H9 (cell line): ENCODE data around the gene TENM4. TPM values are rescaled to one million over a fixed set of nuclear protein-coding genes. Genes with fewer than 3 reads are reported as not detected.

Experiments used
- DNase-seq: peaks from one replicate; pipeline ENCODE4 v3.0.0-alpha.2; 2017
- H2AFZ ChIP-seq: one replicate; pipeline ENCODE4 v1.6.1; 2013; ENCODE audit warnings: mild to moderate bottlenecking, low read length, control low read depth, moderate library complexity
- H2AK5ac ChIP-seq: 2 replicates; pipeline ENCODE4 v1.6.1; 2013; ENCODE audit warnings: low read length, control low read depth, mixed read lengths; ENCODE audit not compliant: insufficient read length
- H2BK120ac ChIP-seq: one replicate; pipeline ENCODE4 v1.6.1; 2013; ENCODE audit warnings: low read depth, mild to moderate bottlenecking, low read length, control low read depth, inconsistent platforms; ENCODE audit not compliant: poor library complexity, severe bottlenecking
- H2BK12ac ChIP-seq: 2 replicates; pipeline ENCODE4 v1.6.1; 2013; ENCODE audit warnings: low read length, control low read depth, mixed read lengths, low read depth; ENCODE audit not compliant: insufficient read length
- H2BK15ac ChIP-seq: 2 replicates; pipeline ENCODE4 v1.6.1; 2013; ENCODE audit warnings: low read depth, low read length, control low read depth
- H2BK20ac ChIP-seq: one replicate; pipeline ENCODE4 v1.6.1; 2013; ENCODE audit warnings: low read depth, mild to moderate bottlenecking, low read length, control low read depth, inconsistent platforms; ENCODE audit not compliant: poor library complexity, severe bottlenecking
- H2BK5ac ChIP-seq: 2 replicates; pipeline ENCODE4 v1.6.1; 2013; ENCODE audit warnings: low read length, control low read depth, mixed read lengths; ENCODE audit not compliant: insufficient read length
- H3K14ac ChIP-seq: 2 replicates; pipeline ENCODE4 v1.6.1; 2013; ENCODE audit warnings: low read length, control low read depth; ENCODE audit not compliant: insufficient read depth
- H3K18ac ChIP-seq: 2 replicates; pipeline ENCODE4 v1.6.1; 2013; ENCODE audit warnings: low read depth, mild to moderate bottlenecking, mixed read lengths, low read length, control low read depth; ENCODE audit not compliant: insufficient read length
- H3K23ac ChIP-seq: 2 replicates; pipeline ENCODE4 v1.6.1; 2013; ENCODE audit warnings: low read length, control low read depth, mixed read lengths, low read depth; ENCODE audit not compliant: insufficient read length
- H3K23me2 ChIP-seq: 2 replicates; pipeline ENCODE4 v1.6.1; 2013; ENCODE audit warnings: low read depth, mild to moderate bottlenecking, mixed read lengths, low read length, control low read depth; ENCODE audit not compliant: insufficient read length, poor library complexity, severe bottlenecking
- H3K27ac ChIP-seq: 2 replicates; pipeline ENCODE4 v1.5.1; 2013; ENCODE audit warnings: low read length, control low read depth, mixed read lengths, low read depth; ENCODE audit not compliant: insufficient read length
- H3K27me3 ChIP-seq: 2 replicates; pipeline ENCODE4 v1.6.1; 2013; ENCODE audit warnings: low read length, control low read depth, inconsistent platforms; ENCODE audit not compliant: insufficient read depth
- H3K4ac ChIP-seq: 2 replicates; pipeline ENCODE4 v1.6.1; 2013; ENCODE audit warnings: low read depth, mild to moderate bottlenecking, control low read depth, inconsistent platforms, low read length, moderate library complexity
- H3K4me1 ChIP-seq: 2 replicates; pipeline ENCODE4 v1.6.1; 2013; ENCODE audit warnings: low read length, control low read depth, inconsistent platforms; ENCODE audit not compliant: insufficient read depth
- H3K4me2 ChIP-seq: 2 replicates; pipeline ENCODE4 v1.6.1; 2013; ENCODE audit warnings: low read length, control low read depth, mixed read lengths; ENCODE audit not compliant: insufficient read length, insufficient read depth
- H3K56ac ChIP-seq: 2 replicates; pipeline ENCODE4 v1.6.1; 2013; ENCODE audit warnings: low read depth, mild to moderate bottlenecking, mixed read lengths, low read length, control low read depth; ENCODE audit not compliant: insufficient read length
- H3K79me1 ChIP-seq: 2 replicates; pipeline ENCODE4 v1.6.1; 2013; ENCODE audit warnings: low read depth, mild to moderate bottlenecking, moderate library complexity, low read length, control low read depth, inconsistent platforms; ENCODE audit not compliant: insufficient read depth, poor library complexity, severe bottlenecking
- H3K79me2 ChIP-seq: 2 replicates; pipeline ENCODE4 v1.6.1; 2013; ENCODE audit warnings: low read length, control low read depth, inconsistent platforms; ENCODE audit not compliant: insufficient read depth
- H3K9ac ChIP-seq: 2 replicates; pipeline ENCODE4 v1.6.1; 2013; ENCODE audit warnings: low read length, control low read depth, mixed read lengths; ENCODE audit not compliant: insufficient read length; ENCODE audit errors: extremely low read depth
- H3K9me3 ChIP-seq: one replicate; pipeline ENCODE4 v1.6.1; 2013; ENCODE audit warnings: low read depth, low read length, inconsistent platforms; ENCODE audit not compliant: control insufficient read depth
- H3T11ph ChIP-seq: one replicate; pipeline ENCODE4 v1.6.1; 2013; ENCODE audit warnings: mild to moderate bottlenecking, low read length, control low read depth, inconsistent platforms
- H4K20me1 ChIP-seq: one replicate; pipeline ENCODE4 v1.6.1; 2013; ENCODE audit not compliant: control insufficient read depth, insufficient read length, insufficient read depth
- H4K5ac ChIP-seq: 2 replicates; pipeline ENCODE4 v1.6.1; 2013; ENCODE audit warnings: low read depth, mild to moderate bottlenecking, mixed read lengths, low read length, control low read depth; ENCODE audit not compliant: insufficient read length
- H4K8ac ChIP-seq: replicated peaks from 2 replicates; pipeline ENCODE4 v1.6.1; 2013; ENCODE audit warnings: low read length, control low read depth, mixed read lengths, low read depth; ENCODE audit not compliant: insufficient read length
- H4K91ac ChIP-seq: 2 replicates; pipeline ENCODE4 v1.6.1; 2013; ENCODE audit warnings: low read depth, mild to moderate bottlenecking, moderate library complexity, mixed read lengths, low read length, control low read depth; ENCODE audit not compliant: insufficient read length
- H3K27ac Mint-ChIP-seq, 3 experiments: 2 replicates in 2 of 3; 3 replicates in 1 of 3; pipeline ENCODE4 v1.8.0; 2020 to 2021; ENCODE audit warnings: mixed read lengths in 3 of 3, mild to moderate bottlenecking in 1 of 3, moderate library complexity in 1 of 3
- H3K27me3 Mint-ChIP-seq: 2 replicates; pipeline ENCODE4 v1.8.0; 2021; ENCODE audit warnings: low read depth, mild to moderate bottlenecking, moderate library complexity, mixed read lengths
- H3K36me3 Mint-ChIP-seq, 3 experiments: 2 replicates in 2 of 3; 3 replicates in 1 of 3; pipeline ENCODE4 v1.8.0; 2020 to 2021; ENCODE audit warnings: low read depth in 3 of 3, mixed read lengths in 3 of 3; ENCODE audit not compliant: insufficient read depth in 1 of 3
- H3K4me1 Mint-ChIP-seq, 2 experiments: 2 replicates each; pipeline ENCODE4 v1.8.0; 2020; ENCODE audit warnings: mixed read lengths in 2 of 2
- H3K4me3 Mint-ChIP-seq, 2 experiments: 2 replicates in 1 of 2; 3 replicates in 1 of 2; pipeline ENCODE4 v1.8.0; 2020 to 2021; ENCODE audit warnings: mild to moderate bottlenecking in 2 of 2, mixed read lengths in 2 of 2, moderate library complexity in 1 of 2
- H3K9me3 Mint-ChIP-seq, 2 experiments: 2 replicates in 1 of 2; 3 replicates in 1 of 2; pipeline ENCODE4 v1.8.0; 2020; ENCODE audit warnings: mild to moderate bottlenecking in 2 of 2, mixed read lengths in 2 of 2, moderate library complexity in 1 of 2
- WGBS: extraction: QIAGEN DNeasy Blood & Tissue Kit; methylation state at CpG from one replicate; pipeline ENCODE4 v1.1.7; 2013; ENCODE audit warnings: missing lambda C conversion rate, low lambda C conversion rate, mixed read lengths; ENCODE audit not compliant: insufficient read length; ENCODE audit errors: extremely low coverage; 5-methylcytosine and 5-hydroxymethylcytosine counted together
- total RNA-seq: library from RNA; stranded (reverse); gene quantifications from 2 replicates; pipeline ENCODE4 v1.2.1, GENCODE V29; 2021
- TF ChIP-seq, protein P1 (sequence below): fragments of 200-600 bp; sonication (generic); conservative IDR thresholded peaks from 3 replicates; pipeline ENCODE4 v1.8.0; 2021; ENCODE audit warnings: antibody characterized with exemption, mild to moderate bottlenecking

TENM4 gene
- total RNA-seq, 1 experiment from 2014 or later: 4.6 TPM

DNA sequence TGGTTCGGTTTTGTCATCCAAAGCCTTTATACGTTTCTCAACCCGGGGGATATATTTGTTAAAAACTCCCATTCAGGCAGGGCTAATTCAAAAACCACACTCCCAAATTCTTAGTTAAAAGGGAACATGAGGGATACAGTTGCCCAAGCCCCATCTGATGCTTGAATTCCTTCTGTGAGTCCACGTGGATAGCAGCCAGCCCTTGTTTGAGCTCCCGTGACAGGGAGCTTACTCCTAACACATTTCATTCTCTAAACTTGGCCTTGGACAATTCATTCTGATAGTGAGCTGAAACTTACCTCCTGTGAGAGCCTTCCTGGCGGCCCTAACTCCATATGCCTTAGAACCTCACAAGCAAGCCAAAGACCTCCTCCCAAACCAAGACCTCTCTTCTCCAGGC, 357.5 kb downstream of the TENM4 start:
- Histone ChIP-seq H2AFZ (no peak overlapping the region), H2BK5ac (no peak overlapping the region), H3K27me3 (no peaks in the 10 kb centered on the region), H3K23me2 (no peaks in the 10 kb centered on the region), H4K5ac (no peak overlapping the region), H2BK12ac (no peak overlapping the region), H3K56ac (no peak overlapping the region), H2BK20ac (no peak overlapping the region), H3K9me3 (no peaks in the 10 kb centered on the region), H3K9ac (no peak overlapping the region), H4K8ac (no peak overlapping the region), H3K27ac (no peak overlapping the region), H3K4me1 (no peaks in the 10 kb centered on the region; the same call in 1 of the 2 replicates), H3K4me2 (no peak overlapping the region), H2BK120ac (no peak overlapping the region), H3T11ph (no peak overlapping the region), H4K20me1 (no peaks in the 10 kb centered on the region), H3K18ac (no peak overlapping the region), H2BK15ac (no peak overlapping the region), H4K91ac (no peak overlapping the region), H3K79me2 (no peaks in the 10 kb centered on the region), H3K14ac (no peak overlapping the region), H3K4ac (no peak overlapping the region), H2AK5ac (no peak overlapping the region), H3K23ac (no peak overlapping the region), H3K79me1 (no peaks in the 10 kb centered on the region)
- no peaks in the 10 kb centered on the region for H3K36me3 Mint-ChIP-seq
- no peak overlapping the region for H3K4me3 Mint-ChIP-seq
- H3K27ac Mint-ChIP-seq: no peak overlapping the region
- TF ChIP-seq, protein P1, sequence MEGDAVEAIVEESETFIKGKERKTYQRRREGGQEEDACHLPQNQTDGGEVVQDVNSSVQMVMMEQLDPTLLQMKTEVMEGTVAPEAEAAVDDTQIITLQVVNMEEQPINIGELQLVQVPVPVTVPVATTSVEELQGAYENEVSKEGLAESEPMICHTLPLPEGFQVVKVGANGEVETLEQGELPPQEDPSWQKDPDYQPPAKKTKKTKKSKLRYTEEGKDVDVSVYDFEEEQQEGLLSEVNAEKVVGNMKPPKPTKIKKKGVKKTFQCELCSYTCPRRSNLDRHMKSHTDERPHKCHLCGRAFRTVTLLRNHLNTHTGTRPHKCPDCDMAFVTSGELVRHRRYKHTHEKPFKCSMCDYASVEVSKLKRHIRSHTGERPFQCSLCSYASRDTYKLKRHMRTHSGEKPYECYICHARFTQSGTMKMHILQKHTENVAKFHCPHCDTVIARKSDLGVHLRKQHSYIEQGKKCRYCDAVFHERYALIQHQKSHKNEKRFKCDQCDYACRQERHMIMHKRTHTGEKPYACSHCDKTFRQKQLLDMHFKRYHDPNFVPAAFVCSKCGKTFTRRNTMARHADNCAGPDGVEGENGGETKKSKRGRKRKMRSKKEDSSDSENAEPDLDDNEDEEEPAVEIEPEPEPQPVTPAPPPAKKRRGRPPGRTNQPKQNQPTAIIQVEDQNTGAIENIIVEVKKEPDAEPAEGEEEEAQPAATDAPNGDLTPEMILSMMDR: no peak
- no CpG with 5 or more reads among the region's 6 CpGs for WGBS
- no peak for DNase-seq
- H3K27me3 Mint-ChIP-seq: no peaks in the 10 kb centered on the region; the same call in 1 of the 2 replicates
- peaks cover 24 to 44% of the 10 kb centered on the region in 2 experiments for H3K4me1 Mint-ChIP-seq
- no peaks in the 10 kb centered on the region; a peak in 1 of 5 replicates for H3K9me3 Mint-ChIP-seq
